HG03139 (cell line): ENCODE results near the gene SS18L1.
"Not testable (repeated sequence)": the region's sequence is repeated elsewhere in the genome, so short reads cannot be mapped to it uniquely, and the experiment has no call there.

Source experiments
- ATAC-seq: cut with Tn5 transposase; IDR thresholded peaks from one replicate; pipeline ENCODE4 v1.9.1; 2021; ENCODE audit not compliant: unreplicated experiment

Gene SS18L1

DNA sequence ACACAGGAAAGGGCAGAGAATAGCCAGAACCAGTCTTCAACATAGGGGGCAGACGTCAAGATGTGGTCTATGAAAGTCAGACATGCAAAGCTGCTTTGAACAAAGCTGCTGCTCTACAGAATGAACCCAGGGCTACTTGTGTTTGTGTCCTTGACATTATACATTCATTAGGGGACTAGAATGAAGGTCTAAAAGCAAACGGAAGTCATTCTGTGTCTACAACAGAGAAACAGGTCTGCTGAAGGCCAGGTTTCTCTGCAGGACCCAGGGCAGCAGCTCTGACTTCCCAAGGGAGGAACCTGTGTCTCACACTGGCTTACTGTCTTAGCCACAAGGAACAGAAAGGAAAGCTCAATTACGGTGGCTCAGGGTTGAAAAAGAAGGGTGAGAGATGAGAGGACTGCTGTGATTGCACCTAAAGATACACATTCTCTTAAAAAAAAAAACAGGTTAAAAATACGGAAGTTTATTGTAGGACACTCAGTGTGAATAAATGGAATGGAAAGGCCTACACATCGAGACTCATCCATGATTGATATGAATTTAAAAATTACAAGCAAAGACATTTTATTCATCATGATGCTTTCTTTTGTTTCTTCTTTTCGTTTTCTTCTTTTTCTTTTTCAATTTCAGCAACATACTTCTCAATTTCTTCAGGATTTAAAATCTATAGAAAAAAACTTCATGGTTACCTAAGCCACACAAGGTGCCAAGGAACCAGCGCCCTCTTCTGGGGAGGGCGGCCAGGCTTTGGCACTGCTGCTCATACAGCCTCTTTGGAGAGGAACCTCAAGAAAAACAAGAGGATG, 7.1 kb upstream of the SS18L1 start:
- no peak for ATAC-seq

DNA sequence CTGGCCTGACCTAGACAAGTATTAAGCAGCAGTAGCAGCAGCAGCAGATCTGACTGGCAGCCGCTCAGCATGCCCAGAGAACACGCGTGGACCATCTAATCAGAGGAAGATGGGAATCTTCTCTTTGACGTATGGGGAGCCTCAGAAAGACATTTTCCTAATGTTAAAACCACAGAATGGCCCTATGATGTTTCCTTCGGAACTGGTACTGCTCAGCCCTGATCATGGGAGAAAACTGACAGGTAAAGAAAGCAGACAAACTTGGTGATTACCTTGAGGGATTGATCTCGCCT, 6.5 kb upstream of the SS18L1 start:
- no peak for ATAC-seq

DNA sequence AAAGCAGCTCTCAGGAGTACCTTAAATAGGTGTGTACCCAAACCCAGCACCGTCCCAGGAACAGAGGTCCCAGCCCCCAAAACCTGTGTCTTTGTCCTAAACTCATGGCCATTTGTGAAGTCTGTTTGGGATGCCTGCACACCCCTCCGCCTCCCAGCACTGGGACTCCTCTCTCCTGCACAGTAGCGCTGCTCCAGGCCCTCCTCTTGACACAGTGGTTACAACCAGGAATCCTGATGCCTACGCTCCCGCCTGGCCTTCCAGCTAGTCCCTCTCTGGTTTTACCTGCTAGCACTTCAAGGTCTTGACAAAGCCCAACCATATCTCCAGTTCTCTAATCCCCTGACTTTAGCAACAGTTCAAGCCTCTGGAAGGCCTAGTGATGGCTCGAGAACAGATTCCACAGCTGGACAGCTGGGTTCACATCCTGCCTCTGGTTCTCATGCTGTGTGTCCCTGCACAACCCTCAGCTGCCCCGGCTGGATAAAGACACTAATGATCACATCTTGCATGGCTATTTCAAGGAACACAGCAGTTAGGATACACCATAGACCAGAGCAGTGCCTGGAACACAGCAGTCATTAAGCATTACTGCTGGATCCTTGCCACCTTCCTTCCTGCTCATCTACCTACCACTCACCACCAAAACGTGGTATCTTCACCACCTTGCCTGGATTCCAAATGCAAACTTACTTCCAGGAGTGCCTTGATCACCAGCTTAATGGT, 5.9 kb upstream of the SS18L1 start:
- ATAC-seq, result no peak

DNA sequence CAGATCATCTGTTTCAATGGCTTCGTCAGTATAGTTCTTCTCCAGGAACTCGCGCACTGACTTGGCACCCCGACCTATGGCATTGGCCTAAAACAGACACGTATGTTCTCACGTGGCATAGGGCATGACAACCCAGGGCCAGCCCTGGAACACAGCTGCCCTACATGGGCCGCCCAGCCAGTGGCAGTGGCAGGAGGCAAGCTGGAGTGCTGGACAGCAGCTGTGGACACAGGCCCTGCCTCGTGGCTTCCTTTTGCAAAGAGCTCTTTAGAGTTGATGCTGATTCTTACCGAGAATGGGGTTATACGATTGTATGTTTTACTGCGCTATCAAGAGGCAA, 5.4 kb upstream of the SS18L1 start:
- no peak for ATAC-seq

DNA sequence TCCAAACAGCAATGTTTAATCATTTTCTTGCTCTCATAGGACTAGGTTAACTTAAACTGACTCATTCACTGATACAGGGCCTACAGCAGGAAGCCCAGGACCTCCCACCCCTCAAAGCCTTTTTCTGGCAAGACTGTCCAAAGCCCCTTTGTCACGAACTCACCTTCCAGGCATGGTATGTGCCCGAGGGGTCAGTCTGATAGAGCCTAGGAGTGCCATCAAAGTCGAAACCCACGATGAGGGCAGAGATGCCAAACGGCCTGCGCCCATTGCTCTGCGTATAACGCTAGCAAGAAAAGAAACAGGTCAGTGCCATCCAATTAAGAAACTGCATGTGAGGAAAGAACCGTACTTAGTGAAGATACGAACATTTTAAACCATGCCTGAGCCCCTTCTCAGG, 4.7 kb upstream of the SS18L1 start:
- ATAC-seq, result no peak

DNA sequence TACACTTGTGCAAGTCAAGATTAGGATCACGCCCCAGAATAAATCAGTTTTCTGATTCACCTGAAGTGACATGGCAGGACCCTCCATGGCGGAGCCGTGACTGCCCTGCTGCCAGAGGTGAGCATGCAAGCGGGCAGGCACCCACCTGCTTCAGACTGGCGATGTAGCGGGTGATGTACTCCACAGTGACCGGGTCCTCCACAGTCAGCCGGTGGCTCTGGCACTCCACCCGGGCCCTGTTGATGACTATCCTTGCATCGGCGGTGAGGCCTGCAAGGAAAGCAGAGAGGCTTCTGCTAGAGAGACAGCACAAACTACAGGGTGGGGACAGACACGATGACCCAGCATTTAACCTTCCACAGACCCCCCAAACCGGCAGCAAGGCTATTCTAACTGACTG, 3.9 kb upstream of the SS18L1 start:
- ATAC-seq, result no peak

DNA sequence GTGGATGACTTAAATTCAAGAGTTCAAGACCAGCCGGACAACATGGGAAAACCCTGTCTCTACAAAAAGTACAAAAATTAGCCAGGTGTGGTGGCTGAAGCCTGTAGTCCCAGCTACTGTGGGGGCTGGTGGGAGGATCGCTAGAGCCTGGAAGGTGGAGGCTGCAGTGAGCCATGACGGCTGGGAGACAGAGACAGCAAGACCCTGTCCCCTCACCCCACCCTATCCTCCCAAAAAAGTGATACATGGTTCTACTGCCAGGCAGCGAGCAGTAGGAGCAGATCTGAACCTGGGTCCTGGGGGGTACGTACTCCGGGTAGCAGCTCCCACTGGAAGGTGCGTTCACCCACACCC, 2.5 kb upstream of the SS18L1 start:
- ATAC-seq, result no peak

DNA sequence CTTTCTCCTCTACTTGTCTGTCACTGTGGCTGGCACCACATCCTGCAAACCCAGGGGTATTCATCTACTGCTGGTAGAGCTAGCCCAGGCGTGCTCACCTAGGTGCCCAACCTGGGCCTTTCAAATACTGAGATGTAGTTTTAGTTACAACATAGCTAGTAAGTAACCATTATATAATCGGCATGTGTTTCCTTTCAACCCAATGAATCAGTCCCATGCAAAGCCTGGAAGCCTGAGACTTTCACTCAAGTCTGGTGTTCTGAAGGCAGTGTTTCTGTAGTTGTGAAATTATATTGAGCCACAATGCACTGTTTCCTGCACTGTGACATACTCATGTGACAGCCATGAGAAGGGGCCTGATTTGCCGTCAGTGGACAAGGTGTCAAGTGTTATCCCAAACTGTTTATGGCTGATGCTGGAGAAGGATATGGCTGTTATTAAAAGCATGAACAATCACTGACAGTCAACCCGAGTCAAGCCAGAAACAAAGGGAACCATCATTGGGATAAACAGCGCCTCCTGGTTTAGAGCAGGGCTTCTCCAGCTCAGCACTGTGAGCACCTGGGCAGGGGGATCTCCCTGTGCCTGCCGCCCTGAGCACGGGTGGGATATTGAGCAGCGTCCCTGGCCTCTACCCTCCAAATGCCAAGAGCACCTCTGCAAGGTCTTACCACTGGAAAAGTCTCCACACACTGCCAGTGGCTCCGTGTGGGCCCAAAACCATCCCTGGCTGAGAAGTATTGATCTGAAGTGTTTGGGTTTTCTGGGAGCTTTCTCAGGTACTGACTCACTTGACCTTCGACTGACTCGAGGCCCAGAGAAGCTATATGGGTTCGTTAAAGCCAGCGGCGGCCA, 1.9 kb upstream of the SS18L1 start:
- no peak for ATAC-seq

DNA sequence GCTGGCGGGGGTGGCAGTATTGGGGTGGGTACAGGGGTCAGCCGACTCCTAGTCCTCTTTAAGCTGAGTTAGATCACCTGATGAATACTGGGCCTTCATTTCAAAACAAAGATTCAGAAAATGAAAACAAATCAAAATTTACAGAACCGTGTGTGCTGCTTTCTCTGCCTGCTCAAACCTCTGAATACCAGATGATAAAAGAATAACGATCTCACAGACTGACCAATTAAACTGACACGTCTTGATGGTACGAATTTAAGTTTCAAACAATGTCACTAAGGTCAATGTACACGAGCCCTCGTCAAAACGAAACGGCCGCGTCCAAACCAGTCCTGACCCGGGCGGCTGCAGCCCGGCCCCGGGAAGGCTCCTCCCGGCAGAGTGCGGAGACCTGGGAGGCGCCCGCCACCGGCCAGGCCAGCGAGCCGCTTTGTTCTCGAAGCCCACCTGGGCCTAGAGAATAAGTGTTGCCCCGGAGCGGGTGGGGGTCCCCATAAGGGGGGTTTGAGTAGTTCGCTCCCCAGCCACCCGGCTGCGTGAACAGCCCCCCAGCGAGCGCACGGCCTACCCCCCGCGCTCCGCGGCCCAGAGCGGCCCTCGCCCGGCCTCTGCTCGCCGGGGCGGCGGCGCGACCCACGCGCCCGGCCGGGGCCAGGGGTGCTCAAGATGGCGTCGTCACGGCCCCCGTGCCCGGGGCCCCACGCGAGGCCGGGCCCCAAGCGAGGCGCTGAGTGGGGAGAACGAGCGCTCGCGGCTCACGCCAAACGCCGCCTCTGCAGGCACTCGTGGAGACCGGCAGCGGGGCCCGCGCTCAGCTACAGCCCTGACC, 1.1 kb upstream of the SS18L1 start:
- ATAC-seq, result peak; percentile 15

DNA sequence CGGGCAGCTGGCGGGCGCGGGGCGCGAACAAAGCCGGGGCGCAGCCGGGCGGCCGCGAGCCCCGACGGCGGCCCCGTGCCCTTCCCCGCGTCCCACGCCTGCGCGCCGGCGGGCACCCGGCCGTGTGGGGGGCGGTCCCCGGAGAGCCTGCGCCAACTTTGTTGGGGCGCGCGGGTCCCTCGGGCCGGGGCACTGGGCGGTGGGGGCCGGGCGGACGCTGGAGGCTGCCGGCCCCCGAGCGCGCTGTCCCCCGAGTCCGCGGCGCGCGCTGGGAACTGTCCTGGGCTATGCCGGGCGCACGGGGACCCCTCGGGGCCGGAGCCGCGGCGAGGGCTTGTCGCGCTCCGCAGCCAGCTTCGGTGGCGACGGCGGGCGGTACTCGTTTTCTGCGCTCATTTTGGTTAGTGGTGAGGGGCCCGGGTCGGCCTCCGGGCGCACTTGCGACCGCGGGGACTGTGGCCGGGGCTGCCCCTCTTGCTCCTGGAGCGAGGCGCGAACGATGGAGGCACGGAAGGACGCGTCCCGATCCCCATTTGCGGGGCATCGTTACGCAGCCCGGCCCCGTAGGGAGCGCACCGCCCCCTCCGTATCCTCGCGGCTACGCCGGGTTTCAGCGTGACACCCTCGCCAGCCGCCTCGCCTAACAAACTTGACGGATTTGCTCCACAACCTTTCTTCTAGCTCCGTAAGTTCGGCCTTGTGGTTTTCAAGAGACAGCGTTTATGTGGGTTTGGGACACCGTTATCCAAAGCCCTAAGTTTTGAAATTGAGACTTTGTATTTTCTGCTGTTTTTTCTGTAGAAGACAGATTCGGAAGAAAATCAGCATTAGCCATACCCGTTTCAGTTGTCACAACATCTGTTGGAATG, 622 bp downstream of the SS18L1 start:
- peak; percentile 2 for ATAC-seq

DNA sequence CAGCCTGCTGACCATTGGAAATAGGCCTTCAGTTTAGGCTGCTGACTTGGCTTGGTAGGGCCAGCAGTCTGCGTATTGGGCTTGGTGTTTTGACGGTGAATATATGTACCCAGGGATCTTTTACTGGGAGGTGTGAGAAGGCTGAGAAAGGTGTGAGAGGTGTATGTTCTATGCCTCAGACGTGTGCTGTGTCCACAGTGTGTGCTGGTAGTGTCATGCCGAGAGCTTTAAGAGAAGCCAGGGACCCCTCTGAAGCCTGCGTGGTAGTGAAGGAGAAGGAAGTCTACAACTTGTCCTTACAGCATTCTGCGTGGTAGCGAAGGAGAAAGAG, 2.1 kb downstream of the SS18L1 start:
- no peak for ATAC-seq

DNA sequence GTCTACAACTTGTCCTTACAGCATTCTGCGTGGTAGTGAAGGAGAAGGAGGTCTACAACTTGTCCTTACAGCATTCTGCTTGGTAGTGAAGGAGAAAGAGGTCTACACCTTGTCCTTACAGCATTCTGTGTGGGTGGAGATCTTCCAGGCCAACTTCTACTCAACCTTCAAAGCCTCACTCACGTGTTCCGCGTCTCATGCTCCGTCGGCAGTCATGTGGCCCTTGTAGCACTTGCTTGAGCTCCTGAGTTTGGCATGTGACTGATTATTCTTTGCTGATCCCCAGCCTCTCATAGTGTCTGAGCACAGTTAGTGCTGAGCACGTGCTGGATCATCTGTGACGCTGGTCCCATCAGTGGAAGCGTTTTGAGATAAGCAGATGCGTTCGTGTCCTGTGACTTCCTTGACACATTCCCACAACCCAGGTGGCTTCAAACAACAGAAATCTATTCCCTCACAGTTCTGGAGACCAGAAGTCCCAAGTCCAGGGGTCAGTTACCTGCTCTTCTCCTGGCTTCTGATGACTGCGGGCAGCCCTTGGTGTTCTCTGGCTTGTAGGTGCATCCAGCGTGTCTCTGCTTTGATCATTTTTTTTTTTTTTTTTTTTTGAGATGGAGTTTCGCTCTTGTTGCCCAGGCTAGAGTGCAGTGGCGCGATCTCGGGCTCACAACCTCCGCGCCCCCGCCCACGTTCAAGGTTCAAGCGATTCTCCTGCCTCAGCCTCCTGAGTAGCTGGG, 2.6 kb downstream of the SS18L1 start:
- ATAC-seq, result no peak

DNA sequence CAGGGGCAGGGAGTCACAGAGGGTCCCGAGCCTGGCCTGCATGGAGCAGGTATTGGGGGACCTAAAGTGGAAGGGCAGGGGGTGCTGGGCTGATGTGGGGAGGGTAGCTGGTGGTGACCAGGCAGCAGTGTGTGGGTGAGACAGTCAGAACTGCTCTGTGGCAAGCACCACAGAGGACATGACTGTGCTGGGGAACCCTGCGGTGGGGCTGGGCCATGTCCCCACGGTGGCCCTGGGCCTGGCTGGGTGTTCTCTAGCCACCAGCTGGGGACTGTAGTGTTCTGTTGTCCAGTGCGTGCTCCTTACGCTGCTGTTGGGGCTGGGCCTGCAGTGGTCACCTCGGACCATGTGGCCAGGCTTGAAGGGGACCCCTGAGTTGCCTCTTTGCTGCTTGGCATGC, 3.6 kb downstream of the SS18L1 start:
- no peak for ATAC-seq

DNA sequence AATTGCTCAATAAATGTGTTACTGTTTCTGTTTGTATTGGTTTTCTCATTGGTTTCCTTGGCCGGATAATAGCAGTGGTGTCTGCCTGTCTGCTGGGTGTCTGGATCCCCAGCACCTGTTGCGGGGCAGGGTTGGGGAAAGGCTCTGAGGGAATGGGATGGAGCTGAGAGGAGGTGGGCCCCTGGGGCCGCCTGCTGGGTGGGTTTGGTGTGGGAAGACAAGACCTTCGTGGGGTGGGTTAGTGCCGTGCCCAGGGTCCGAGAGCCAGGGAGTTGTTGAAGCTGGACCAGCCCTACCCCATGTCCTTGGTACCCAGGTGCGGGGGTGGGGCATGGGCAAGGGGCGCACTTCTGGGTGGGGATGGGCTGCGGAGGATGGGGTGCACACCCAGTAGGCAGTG, 4.0 kb downstream of the SS18L1 start:
- no peak for ATAC-seq

DNA sequence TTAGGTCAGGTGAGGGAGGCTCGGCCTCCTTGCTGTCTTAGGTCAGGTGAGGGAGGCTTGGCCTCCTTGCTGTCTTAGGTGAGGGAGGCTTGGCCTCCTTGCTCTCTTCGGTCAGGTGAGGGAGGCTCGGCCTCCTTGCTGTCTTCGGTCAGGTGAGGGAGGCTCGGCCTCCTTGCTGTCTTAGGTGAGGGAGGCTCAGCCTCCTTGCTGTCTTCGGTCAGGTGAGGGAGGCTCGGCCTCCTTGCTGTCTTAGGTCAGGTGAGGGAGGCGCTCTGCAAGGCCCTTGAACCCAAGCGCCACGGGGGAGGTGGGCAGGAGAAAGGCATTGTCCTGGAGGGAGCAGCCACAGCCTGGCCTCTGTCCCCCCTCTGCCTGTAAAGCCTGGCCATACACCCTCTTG, 4.8 kb downstream of the SS18L1 start:
- not testable (repeated sequence) for ATAC-seq

DNA sequence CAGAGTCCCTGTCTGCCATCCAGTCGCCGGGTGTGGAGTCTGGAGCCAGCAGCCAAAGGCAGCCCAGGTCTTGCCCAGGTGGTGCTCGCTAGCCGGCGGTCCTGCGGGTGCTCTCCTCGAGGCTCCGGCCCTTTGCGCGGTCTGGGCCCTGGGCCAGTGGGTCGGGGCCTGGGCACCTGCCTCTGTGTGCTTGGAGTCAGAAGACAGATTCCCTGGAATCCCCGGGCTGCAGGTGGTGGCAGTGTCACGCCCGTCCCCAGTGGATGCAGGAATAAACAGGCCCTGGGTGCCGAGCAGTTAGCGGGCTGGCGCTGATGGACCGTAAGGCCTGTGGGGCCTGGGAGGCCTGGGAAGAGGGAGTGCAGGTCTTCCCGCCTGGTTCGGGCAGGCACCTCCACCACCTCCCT, 5.3 kb downstream of the SS18L1 start:
- ATAC-seq, result no peak

DNA sequence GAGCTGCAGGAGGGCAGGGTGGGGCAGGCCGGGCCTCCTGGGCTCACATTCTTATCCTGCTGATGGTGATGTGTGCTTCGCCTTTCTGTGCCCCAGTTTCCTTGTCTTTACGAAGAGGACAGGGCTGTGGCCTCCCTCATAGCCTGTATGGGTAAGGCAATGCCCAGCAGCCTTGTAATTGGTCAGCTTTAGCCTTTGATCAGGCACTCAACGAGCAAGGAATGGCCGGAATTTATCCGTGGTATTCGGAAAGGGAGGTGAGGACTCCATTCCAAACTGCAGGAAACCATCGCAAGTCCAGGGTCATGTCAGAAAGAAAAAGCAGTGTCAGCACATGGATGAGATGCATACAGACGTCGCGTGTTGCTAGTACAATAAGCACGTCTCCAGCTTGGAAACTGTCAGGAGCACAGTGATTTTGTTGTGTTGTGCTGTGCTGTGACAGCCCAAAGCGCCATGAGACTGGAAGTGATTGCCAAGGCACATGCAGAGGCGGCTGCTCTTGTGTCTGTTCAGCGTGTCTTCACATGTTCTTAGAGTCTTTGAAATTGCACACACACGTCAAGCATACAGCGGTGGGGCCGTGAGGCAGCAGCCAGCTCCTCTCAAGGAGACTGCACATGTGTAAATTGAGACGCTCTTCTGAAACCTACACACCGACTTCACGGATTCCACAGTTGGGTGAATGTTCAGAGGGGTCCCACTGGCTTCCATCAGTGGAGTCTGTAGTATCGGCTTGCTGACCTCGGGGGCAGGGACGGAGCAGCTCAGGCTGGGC, 6.2 kb downstream of the SS18L1 start:
- no peak for ATAC-seq

DNA sequence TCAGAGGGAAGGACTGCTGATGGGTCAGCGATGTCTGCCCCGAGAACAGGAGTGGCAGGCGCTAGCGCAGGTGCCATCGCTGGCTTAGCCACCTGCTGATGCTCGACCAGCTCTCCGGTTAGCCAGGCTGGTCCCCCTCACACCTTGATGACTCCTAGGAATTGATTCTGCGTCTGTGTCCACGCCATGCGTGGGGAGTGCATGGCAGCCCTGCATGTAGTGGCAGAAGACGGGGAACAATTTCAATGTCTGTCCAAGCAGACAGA, 6.7 kb downstream of the SS18L1 start:
- ATAC-seq, result no peak

DNA sequence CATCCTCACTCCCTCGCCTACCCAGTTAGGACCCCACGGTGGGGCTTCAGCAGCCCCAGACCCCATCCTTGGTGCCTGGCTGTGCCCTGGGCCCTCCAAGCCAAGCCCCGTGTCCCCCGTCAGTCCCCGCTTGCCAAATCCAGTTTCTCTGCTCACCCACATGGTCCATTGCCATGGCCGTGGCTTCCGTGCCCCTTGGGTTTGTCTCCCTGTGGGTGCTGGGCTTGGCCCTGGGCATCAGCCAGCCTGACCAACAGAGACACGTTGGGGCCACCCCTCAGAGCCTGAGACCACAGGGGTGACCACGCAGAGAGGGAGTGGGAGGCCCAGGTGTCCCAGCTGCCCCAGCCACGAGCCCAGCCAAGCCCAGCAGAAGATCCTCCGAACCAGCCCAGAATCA, 7.7 kb downstream of the SS18L1 start:
- ATAC-seq, result no peak
